Esophagus squamous epithelium (tissue), 5 donors: ENCODE data around the gene ANKHD1. TPM values are rescaled to one million over a fixed set of nuclear protein-coding genes. Genes with fewer than 3 reads are reported as not detected.

Source experiments
- DNase-seq: peaks from one replicate; lab custom pipeline; 2025; lab: John Stamatoyannopoulos, UW
- H3K27ac ChIP-seq, 4 donors: fragments of 200-600 bp; sonication (generic); one replicate each; pipeline ENCODE4 v1.5.1; 2016 to 2019; ENCODE audit warnings: mild to moderate bottlenecking in 1 of 4
- H3K27me3 ChIP-seq, 4 donors: fragments of 200-600 bp; sonication (generic); 1 replicate in 3 of 4; 2 replicates in 1 of 4; pipeline versions ENCODE4 v1.5.1 to v1.6.0; 2017 to 2021; ENCODE audit warnings: antibody characterized with exemption in 1 of 4
- H3K36me3 ChIP-seq, 3 donors: fragments of 200-600 bp; sonication (generic); one replicate each; pipeline ENCODE4 v1.5.1; 2016 to 2019
- H3K4me1 ChIP-seq, 3 donors: fragments of 200-600 bp; sonication (generic); one replicate each; pipeline ENCODE4 v1.5.1; 2017 to 2019
- H3K4me3 ChIP-seq, 4 donors: fragments of 200-600 bp; sonication (generic); 1 replicate in 3 of 4; 2 replicates in 1 of 4; pipeline ENCODE4 v1.5.1; 2016 to 2019; ENCODE audit warnings: mild to moderate bottlenecking in 2 of 4, moderate library complexity in 1 of 4
- H3K9me3 ChIP-seq, 3 donors: fragments of 200-600 bp; sonication (generic); one replicate each; pipeline ENCODE4 v1.5.1; 2016 to 2019
- POLR2A ChIP-seq, 4 donors: fragments of 450-650 bp; IDR thresholded peaks; one replicate each; pipeline ENCODE4 v1.6.1; 2017; ENCODE audit warnings: antibody characterized with exemption in 4 of 4, mild to moderate bottlenecking in 4 of 4, moderate library complexity in 3 of 4
- WGBS, 2 donors: methylation state at CpG; one replicate each; pipeline ENCODE4 v1.1.5; 2018; 5-methylcytosine and 5-hydroxymethylcytosine counted together
- intact Hi-C: fragments of 100-400 bp; cut with DNase I; formaldehyde crosslinking; loops from one replicate; pipeline ENCODE4 v1.15.0; 2022
- total RNA-seq, 4 donors: library from RNA; depleted of rRNA; stranded (reverse); fragments of >200 nt; gene quantifications; one replicate each; pipeline ENCODE4 v1.1.0, GENCODE V29; 2016
- TF ChIP-seq, protein P1 (sequence below), 6 experiments: fragments of 450-650 bp in 4 of 6; fragments of 200-600 bp in 2 of 6; sonication (generic) in 2 of 6; IDR thresholded peaks; one replicate each; pipeline ENCODE4 v1.5.1; 2016 to 2019; ENCODE audit warnings: antibody characterized with exemption in 6 of 6, mild to moderate bottlenecking in 4 of 6, moderate library complexity in 4 of 6
- donor health status: DM: yes; HTN: yes; CAD: no.

The ANKHD1 gene
- total RNA-seq, 4 donors from 2014 or later: 55.7 to 130 (median 87.2) TPM

DNA sequence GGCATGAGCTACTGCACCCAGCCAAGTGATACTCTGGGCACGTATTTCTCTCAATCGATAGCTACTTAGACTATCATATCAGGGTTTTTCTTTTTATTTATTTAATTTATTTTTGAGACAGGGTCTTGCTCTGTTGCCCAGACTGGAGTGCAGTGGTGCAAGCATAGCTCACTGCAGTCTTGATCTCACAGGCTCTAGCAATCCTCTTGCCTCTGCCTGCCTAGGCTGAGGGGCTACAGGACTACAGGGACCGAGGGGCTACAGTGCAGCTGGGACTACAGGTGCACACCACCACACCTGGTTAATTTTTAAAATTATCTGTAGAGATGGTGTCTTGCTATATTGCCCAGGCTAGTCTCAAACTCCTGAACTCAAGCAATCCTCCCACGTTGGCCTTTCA is 20.3 kb upstream of the ANKHD1 start:
- Histone ChIP-seq H3K4me3 (no peak overlapping the region), H3K4me1 (no peaks in the 10 kb centered on the region), H3K9me3 (no peaks in the 10 kb centered on the region), H3K27ac (no peak overlapping the region), H3K27me3 (no peaks in the 10 kb centered on the region), H3K36me3 (no peaks in the 10 kb centered on the region)
- DNase-seq: no peak
- no peak for TF ChIP-seq POLR2A (IDR thresholded peaks at IDR 0.05)
- TF ChIP-seq, protein P1, sequence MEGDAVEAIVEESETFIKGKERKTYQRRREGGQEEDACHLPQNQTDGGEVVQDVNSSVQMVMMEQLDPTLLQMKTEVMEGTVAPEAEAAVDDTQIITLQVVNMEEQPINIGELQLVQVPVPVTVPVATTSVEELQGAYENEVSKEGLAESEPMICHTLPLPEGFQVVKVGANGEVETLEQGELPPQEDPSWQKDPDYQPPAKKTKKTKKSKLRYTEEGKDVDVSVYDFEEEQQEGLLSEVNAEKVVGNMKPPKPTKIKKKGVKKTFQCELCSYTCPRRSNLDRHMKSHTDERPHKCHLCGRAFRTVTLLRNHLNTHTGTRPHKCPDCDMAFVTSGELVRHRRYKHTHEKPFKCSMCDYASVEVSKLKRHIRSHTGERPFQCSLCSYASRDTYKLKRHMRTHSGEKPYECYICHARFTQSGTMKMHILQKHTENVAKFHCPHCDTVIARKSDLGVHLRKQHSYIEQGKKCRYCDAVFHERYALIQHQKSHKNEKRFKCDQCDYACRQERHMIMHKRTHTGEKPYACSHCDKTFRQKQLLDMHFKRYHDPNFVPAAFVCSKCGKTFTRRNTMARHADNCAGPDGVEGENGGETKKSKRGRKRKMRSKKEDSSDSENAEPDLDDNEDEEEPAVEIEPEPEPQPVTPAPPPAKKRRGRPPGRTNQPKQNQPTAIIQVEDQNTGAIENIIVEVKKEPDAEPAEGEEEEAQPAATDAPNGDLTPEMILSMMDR (IDR thresholded peaks at IDR 0.05): no peak
- WGBS, 2 donors: 85 to 88% methylated on average over 4 of the region's 4 CpGs
- intact Hi-C loops: no loop called here

DNA sequence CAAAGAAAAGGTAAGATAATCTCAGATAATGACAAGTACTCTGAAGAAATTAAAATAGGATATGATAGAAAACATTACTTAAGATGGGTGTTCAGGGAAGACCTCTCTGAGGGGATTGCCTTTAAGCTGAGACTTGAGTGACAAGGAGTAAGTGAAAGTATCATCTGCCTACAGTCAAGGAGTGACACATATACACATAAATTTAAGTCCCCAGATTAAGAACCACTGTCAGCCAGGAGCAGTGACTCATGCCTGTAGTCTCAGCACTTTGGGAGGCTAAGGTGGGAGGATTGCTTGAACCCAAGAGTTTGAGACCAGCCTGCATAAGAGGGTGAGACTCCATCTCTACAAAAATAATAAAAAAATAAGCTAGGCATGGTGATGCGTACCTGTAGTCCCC is 19.7 kb upstream of the ANKHD1 start:
- Histone ChIP-seq H3K36me3 (no peaks in the 10 kb centered on the region), H3K27ac (no peak overlapping the region), H3K27me3 (no peaks in the 10 kb centered on the region), H3K9me3 (no peaks in the 10 kb centered on the region), H3K4me3 (no peak overlapping the region), H3K4me1 (no peaks in the 10 kb centered on the region)
- 82 to 90% methylated on average over 1 of the region's 1 CpG for WGBS, 2 donors
- TF ChIP-seq, protein P1 (IDR thresholded peaks at IDR 0.05): no peak
- intact Hi-C loops: no loop called here
- DNase-seq: no peak

DNA sequence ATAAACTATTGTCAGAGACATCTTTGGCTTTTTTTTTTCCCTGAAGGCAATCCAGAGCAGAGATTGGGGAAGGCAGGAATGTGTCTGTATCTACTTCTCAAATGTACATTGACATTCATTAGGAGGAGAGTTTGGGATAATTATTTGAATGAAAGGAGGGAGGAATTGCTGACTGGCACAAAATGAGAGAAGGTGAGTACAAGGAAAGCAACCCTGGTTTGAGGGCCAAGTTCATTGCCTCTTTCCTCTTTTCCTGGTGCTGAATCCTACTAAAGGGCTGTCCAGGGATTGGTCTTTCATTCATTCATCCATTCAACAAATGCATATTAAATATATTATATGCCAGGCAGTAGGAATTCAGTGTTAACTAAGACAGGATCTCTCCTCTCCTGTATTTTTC is 18.8 kb upstream of the ANKHD1 start:
- intact Hi-C loops: no loop called here
- Histone ChIP-seq H3K27ac (no peak overlapping the region), H3K4me1 (no peaks in the 10 kb centered on the region), H3K36me3 (no peaks in the 10 kb centered on the region), H3K27me3 (no peaks in the 10 kb centered on the region), H3K4me3 (no peak overlapping the region), H3K9me3 (no peaks in the 10 kb centered on the region)
- TF ChIP-seq, protein P1 (IDR thresholded peaks at IDR 0.05): no peak
- TF ChIP-seq POLR2A (IDR thresholded peaks at IDR 0.05): no peak
- DNase-seq: no peak

DNA sequence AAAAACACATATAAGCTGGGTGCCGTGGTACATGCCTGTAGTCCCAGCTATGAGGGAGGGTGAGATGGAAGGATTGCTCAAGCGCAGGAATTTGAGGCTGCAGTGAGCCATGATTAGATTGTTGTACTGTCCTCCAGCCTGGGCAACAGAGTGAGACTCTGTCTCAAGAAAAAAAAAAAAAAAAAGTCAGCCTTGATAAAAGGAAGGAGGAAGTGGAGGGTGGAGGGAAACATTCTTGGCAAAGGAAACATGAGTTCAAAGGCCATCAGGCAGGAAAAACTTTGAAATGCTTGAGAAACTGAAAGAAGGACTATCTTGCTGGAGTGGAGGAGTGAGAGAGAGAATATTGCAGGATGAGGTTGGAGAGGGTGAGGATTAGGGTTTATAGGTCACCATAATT is 18.3 kb upstream of the ANKHD1 start:
- WGBS, 2 donors: 97 to 100% methylated on average over 2 of the region's 2 CpGs
- no peak overlapping the region for H3K27ac ChIP-seq

DNA sequence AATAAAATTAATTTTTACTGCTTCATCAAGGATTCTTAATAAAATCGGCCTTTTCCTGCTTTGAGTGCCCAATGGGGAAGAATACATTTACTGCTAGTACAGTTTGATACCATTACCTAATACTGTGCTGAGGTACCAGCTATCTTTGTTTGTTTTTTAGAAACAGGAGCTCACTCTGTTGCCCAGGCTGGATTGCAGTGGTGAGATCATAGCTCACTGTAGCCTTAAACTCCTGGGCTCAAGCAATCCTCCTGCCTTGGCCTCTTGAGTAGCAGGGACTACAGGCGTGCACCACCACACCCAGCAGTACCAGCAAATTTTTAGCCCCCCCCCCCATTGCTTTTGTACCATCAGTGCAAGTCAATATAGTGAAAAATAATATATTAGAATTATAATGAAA is 13.6 kb upstream of the ANKHD1 start:
- Histone ChIP-seq H3K27ac (no peak overlapping the region), H3K4me1 (peaks cover 0 to 11% (median 0%) of the 10 kb centered on the region in 3 donors), H3K4me3 (no peak overlapping the region), H3K9me3 (no peaks in the 10 kb centered on the region), H3K27me3 (no peaks in the 10 kb centered on the region), H3K36me3 (no peaks in the 10 kb centered on the region)
- intact Hi-C loops: no loop called here
- TF ChIP-seq, protein P1 (IDR thresholded peaks at IDR 0.05): no peak
- no peak for TF ChIP-seq POLR2A (IDR thresholded peaks at IDR 0.05)
- WGBS, 2 donors: 80 to 100% methylated on average over 1 to 2 of the region's 2 CpGs
- DNase-seq: no peak

More for the DNA sequence above, 18.3 kb upstream of the ANKHD1 start:
- H3K9me3 ChIP-seq: no peaks in the 10 kb centered on the region
- H3K4me3 ChIP-seq: no peak overlapping the region
- no peaks in the 10 kb centered on the region for H3K36me3 ChIP-seq
- intact Hi-C loops: no loop called here
- no peaks in the 10 kb centered on the region for H3K27me3 ChIP-seq
- H3K4me1 ChIP-seq: no peaks in the 10 kb centered on the region
- no peak for DNase-seq
- no peak for TF ChIP-seq POLR2A (IDR thresholded peaks at IDR 0.05)
- TF ChIP-seq, protein P1 (IDR thresholded peaks at IDR 0.05): no peak
